ENCODE results near the gene MED20. TPM values are rescaled to one million over a fixed set of nuclear protein-coding genes. Genes with fewer than 3 reads are reported as not detected.

Gene MED20
- total RNA-seq, result 26.0 and 28.8 TPM in 2 replicates

GRCh38 chr6:41920921-41921711 lies at the start of gene MED20, which contains the start of gene BYSL:
MED20 (minus strand) TSS chr6:41921139; CDS start chr6:41921018, 121 bp downstream.
BYSL (plus strand) TSS chr6:41921499; CDS start chr6:41921563, 64 bp downstream.

GRCh38 chr6:41941280-41942066 lies 20.5 kb upstream of the MED20 start, which contains the start of gene CCND3:
CCND3 (minus strand) TSS chr6:41941808; CDS start chr6:41941649, 159 bp downstream.

GRCh38 chr6:41895300-41896233 lies 25.4 kb downstream of the MED20 start, which contains the start of gene USP49:
USP49 (minus strand) TSS chr6:41895375; CDS start chr6:41806983, 88,392 bp downstream.

Other genes starting within 250 kb of the MED20 start
- 4.2 and 5.3 TPM in 2 replicates for gene TFEB, start 185.5 kb downstream of the MED20 start, total RNA-seq
- not detected in 2 replicates for gene PGC, start 173.7 kb downstream of the MED20 start, total RNA-seq
- gene FRS3, start 141.2 kb downstream of the MED20 start, total RNA-seq, result 1.2 and 2.4 TPM in 2 replicates
- 0.23 and 1.2 TPM in 2 replicates for gene PRICKLE4, start 140.4 kb downstream of the MED20 start, total RNA-seq
- gene TOMM6, start 133.4 kb downstream of the MED20 start, total RNA-seq, result 48.6 and 52.3 TPM in 2 replicates
- 2.1 and 3.1 TPM in 2 replicates for gene USP49, start 25.8 kb downstream of the MED20 start, total RNA-seq
- 13.1 and 19.5 TPM in 2 replicates for gene BYSL, start 360 bp upstream of the MED20 start, total RNA-seq
- gene CCND3, start 20.7 kb upstream of the MED20 start, total RNA-seq, result 8.6 and 18.5 TPM in 2 replicates
- 10.9 and 11.0 TPM in 2 replicates for gene TAF8, start 129.4 kb upstream of the MED20 start, total RNA-seq
- 1.5 and 2.5 TPM in 2 replicates for gene C6orf132, start 221.5 kb upstream of the MED20 start, total RNA-seq

Measured in smooth muscle cell of the umbilical artery (primary cell).